Stimulated activated naive CD8-positive, alpha-beta T cell treated with anti-CD3 and anti-CD28 coated beads, Interleukin-15, Interleukin-2, amounts not matched to agents 100 ng/mL and 50 ng/mL, for 24 hours (primary cell): ENCODE results near the gene SPEM3.

ENCODE experiments used
- H3K27ac Mint-ChIP-seq: one replicate; pipeline ENCODE4 v1.8.0; 2021; ENCODE audit warnings: mild to moderate bottlenecking, mixed read lengths
- H3K27me3 Mint-ChIP-seq: one replicate; pipeline ENCODE4 v1.8.0; 2021; ENCODE audit warnings: mixed read lengths
- H3K36me3 Mint-ChIP-seq: one replicate; pipeline ENCODE4 v1.8.0; 2021; ENCODE audit warnings: low read depth, mixed read lengths
- H3K4me1 Mint-ChIP-seq: one replicate; pipeline ENCODE4 v1.8.0; 2021; ENCODE audit warnings: low read depth, mixed read lengths
- H3K4me3 Mint-ChIP-seq: one replicate; pipeline ENCODE4 v1.8.0; 2021; ENCODE audit warnings: mild to moderate bottlenecking, mixed read lengths
- H3K9me3 Mint-ChIP-seq: one replicate; pipeline ENCODE4 v1.8.0; 2021; ENCODE audit warnings: mixed read lengths

SPEM3 gene

DNA sequence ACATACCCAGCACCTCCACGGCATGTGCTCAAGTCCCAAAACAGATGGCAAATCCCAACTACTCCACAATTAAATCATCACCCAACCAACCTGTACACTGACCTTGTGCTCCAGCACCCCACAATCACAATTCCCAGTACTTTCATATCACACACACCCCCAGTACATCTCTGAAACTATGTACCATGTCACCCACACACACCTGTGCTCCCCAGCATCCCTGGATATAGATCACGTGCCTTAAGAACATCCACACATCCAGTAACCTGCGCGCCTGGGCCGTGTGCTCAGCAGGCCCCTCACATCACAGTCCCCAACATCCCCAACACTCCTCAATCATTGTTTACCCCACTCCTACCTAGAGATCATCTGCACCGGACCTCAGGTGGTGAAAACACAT, 18.9 kb upstream of the SPEM3 start:
- no peaks in the 10 kb centered on the region for H3K27me3 Mint-ChIP-seq
- H3K9me3 Mint-ChIP-seq, result no peaks in the 10 kb centered on the region
- H3K4me1 Mint-ChIP-seq, result peaks cover 5% of the 10 kb centered on the region
- no peak overlapping the region for H3K4me3 Mint-ChIP-seq
- H3K27ac Mint-ChIP-seq, result no peak overlapping the region
- H3K36me3 Mint-ChIP-seq, result peaks cover 4% of the 10 kb centered on the region

DNA sequence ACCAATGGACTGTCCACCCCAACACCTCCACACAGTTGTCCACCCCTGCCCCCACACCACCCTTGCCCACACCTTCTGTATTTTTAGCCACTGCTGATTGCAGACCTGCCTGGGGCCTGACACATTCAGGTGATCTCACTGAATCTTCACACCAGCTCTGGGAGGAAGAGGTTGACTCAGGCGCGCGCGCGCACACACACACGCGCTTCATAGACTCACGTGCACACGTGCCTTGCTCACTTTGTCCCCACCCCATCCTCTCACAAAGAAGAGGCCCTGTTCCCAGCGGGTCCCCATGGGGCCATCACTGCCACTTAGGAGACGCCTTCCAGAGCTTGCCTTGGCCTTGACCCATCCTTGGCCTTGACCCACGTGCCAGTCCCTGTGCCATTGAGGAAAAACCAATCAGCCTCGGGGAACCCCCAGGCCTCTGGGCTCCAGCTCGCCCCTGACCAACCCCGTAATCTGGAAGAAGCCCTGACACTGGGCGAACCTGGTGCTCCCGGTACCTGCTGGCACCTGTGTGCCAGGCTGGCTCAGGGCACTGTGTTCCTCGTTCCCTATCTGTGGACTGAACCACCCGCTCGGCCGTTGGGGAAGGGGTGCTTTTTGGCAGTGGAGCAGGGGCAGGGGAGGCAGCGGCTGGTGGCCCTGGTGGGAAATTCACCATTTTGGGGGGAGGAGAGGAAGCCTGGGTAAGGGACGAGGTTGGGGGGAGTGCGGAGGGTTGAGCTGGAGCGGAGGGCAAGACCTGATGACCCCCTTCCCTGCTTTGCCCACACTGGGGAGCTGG, 17.8 kb upstream of the SPEM3 start:
- Mint-ChIP-seq H3K4me1 (peaks cover 5% of the 10 kb centered on the region), H3K27ac (no peak overlapping the region), H3K36me3 (peaks cover 4% of the 10 kb centered on the region), H3K9me3 (no peaks in the 10 kb centered on the region), H3K4me3 (no peak overlapping the region), H3K27me3 (no peaks in the 10 kb centered on the region)

DNA sequence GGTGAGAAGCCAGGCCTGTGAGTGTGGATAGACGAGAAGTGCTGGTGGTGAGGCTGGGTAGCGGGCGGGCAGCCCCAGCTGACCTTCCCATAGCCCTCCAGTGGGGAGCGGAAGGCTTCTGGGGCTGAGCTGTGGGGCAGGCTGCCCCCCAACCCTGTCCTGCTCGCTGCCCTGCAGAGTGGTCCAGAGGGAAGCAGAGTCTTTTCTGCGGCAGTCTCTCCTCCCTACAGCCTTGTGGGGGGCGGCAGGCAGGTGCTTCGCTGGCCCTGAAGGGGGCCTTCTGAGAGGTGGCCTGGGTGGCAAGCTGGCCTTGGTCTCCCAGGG, 17.3 kb upstream of the SPEM3 start:
- H3K9me3 Mint-ChIP-seq, result no peaks in the 10 kb centered on the region
- no peak overlapping the region for H3K27ac Mint-ChIP-seq
- H3K36me3 Mint-ChIP-seq, result peaks cover 4% of the 10 kb centered on the region

DNA sequence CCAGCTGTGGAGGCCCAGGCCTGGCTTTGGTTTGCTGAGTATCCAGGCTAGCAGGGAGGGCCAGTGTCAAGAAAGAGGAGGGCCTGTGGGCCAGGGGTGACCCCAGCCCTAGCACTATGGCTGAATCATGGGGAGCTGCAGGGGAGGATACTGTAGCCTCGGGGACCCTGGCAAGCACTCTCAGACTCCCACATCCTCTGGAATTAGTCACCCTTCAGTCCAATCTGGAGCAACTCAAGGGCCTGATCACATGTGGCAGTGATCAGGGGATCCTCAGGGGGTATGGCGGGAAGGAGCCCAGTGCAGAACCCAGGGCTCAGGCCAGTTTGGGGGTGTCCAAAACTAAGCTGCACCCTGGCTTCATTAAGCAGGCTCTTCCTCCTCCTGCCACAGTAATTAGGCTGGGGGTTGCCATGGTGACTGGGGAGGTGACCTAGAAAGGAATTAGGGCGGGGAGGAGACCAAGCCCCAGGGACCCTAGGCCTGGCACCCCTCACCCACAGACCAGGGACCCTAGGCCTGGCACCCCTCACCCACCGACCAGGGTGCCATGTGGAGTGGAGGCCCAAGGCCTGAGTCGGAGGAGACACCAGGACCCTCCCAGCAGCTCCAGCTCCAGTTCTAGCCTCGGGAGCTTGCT, 15.2 kb upstream of the SPEM3 start:
- Mint-ChIP-seq H3K4me1 (no peaks in the 10 kb centered on the region), H3K27me3 (no peaks in the 10 kb centered on the region), H3K9me3 (no peaks in the 10 kb centered on the region), H3K27ac (no peak overlapping the region), H3K36me3 (peaks cover 4% of the 10 kb centered on the region), H3K4me3 (no peak overlapping the region)

More for the DNA sequence above, 17.3 kb upstream of the SPEM3 start:
- H3K4me3 Mint-ChIP-seq, result no peak overlapping the region
- H3K27me3 Mint-ChIP-seq, result no peaks in the 10 kb centered on the region
- H3K4me1 Mint-ChIP-seq, result peaks cover 5% of the 10 kb centered on the region

DNA sequence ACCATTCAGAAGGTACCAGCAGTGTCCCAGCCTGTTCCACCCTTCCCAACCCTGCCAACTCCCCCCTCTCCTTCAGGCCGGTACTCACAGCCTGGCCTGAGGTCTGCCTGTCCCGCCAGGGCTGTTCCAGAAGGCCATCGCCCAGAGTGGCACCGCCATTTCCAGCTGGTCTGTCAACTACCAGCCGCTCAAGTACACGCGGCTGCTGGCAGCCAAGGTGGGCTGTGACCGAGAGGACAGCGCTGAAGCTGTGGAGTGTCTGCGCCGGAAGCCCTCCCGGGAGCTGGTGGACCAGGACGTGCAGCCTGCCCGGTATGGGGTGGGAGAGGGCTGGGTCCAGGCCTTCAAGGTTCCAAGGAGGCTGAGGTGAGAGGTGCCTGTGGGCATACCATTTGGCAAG, 13.8 kb upstream of the SPEM3 start:
- Mint-ChIP-seq H3K4me1 (no peaks in the 10 kb centered on the region), H3K27me3 (no peaks in the 10 kb centered on the region), H3K4me3 (no peak overlapping the region), H3K27ac (no peak overlapping the region), H3K9me3 (no peaks in the 10 kb centered on the region), H3K36me3 (no peaks in the 10 kb centered on the region)

DNA sequence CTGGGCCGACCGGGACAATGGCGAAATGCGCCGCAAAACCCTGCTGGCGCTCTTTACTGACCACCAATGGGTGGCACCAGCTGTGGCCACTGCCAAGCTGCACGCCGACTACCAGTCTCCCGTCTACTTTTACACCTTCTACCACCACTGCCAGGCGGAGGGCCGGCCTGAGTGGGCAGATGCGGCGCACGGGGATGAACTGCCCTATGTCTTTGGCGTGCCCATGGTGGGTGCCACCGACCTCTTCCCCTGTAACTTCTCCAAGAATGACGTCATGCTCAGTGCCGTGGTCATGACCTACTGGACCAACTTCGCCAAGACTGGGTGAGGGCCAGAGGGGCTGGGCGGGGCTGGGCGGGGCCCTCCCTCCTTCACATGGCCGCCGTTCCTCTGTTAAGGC, 12.9 kb upstream of the SPEM3 start:
- Mint-ChIP-seq H3K4me1 (no peaks in the 10 kb centered on the region), H3K9me3 (no peaks in the 10 kb centered on the region), H3K27ac (no peak overlapping the region), H3K27me3 (no peaks in the 10 kb centered on the region), H3K36me3 (no peaks in the 10 kb centered on the region), H3K4me3 (no peak overlapping the region)

DNA sequence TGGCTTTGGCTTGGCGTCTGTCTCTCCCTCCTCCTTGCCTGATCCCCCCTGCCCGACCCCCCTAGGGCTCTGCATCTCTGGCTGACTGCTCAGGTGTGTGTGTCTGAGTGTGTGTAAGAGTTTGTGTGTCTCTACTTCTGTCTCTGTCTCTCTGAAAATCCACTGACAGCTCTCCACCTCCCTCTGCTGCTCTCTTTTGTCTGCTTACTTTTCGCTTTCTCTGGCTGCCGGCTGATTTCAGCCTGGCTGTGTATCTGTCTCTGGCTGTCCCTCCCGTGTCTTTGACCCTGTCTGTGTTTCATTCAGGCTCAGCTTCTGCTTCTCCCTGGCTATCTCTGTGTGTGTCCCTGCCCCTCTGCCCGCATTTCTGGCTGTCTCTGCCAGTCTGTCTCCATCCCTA, 12.3 kb upstream of the SPEM3 start:
- Mint-ChIP-seq H3K4me1 (no peaks in the 10 kb centered on the region), H3K27ac (no peak overlapping the region)

DNA sequence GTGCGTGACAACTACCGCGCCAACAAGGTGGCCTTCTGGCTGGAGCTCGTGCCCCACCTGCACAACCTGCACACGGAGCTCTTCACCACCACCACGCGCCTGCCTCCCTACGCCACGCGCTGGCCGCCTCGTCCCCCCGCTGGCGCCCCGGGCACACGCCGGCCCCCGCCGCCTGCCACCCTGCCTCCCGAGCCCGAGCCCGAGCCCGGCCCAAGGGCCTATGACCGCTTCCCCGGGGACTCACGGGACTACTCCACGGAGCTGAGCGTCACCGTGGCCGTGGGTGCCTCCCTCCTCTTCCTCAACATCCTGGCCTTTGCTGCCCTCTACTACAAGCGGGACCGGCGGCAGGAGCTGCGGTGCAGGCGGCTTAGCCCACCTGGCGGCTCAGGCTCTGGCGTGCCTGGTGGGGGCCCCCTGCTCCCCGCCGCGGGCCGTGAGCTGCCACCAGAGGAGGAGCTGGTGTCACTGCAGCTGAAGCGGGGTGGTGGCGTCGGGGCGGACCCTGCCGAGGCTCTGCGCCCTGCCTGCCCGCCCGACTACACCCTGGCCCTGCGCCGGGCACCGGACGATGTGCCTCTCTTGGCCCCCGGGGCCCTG, 11.5 kb upstream of the SPEM3 start:
- Mint-ChIP-seq H3K4me1 (no peaks in the 10 kb centered on the region), H3K4me3 (no peak overlapping the region), H3K9me3 (no peaks in the 10 kb centered on the region), H3K27ac (no peak overlapping the region), H3K27me3 (no peaks in the 10 kb centered on the region), H3K36me3 (no peaks in the 10 kb centered on the region)

More for the DNA sequence above, 12.3 kb upstream of the SPEM3 start:
- H3K9me3 Mint-ChIP-seq, result no peaks in the 10 kb centered on the region
- H3K27me3 Mint-ChIP-seq, result no peaks in the 10 kb centered on the region
- no peaks in the 10 kb centered on the region for H3K36me3 Mint-ChIP-seq
- no peak overlapping the region for H3K4me3 Mint-ChIP-seq

DNA sequence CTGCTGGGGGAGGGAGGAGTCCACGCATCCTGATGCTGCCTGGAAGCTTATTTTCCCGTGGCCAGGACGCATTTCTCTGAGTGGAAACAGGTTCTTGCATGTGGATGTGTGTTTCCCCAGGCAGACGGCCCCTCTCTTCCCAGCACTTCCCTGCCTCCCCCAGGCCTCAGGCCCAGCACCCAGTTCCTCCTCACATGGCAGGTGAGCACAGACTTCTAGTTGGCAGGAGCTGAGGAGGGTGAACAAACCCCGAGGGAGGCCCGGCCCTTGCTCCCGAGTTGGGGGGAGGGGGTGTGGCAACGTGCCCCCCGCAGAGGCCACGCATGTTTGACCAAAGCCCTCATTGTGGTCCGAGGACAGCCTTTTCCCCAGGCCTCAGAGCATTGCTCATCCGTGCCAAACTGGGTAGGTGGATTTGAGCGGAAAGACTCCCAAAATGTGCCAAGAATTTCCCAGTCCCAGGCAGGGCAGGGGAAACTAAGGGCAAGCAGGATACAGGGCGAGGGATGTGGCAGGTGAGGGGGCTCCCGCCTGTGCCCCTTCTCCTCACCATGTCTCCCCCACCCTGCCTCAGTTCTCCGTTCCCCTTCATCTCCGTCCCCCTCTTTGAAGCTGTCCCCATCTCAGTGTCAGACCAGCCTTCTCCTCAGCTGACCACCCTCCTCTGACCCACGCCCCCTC, 10.0 kb upstream of the SPEM3 start:
- no peaks in the 10 kb centered on the region for H3K27me3 Mint-ChIP-seq
- H3K36me3 Mint-ChIP-seq, result no peaks in the 10 kb centered on the region
- no peak overlapping the region for H3K4me3 Mint-ChIP-seq
- no peak overlapping the region for H3K27ac Mint-ChIP-seq
- H3K4me1 Mint-ChIP-seq, result no peaks in the 10 kb centered on the region
- no peaks in the 10 kb centered on the region for H3K9me3 Mint-ChIP-seq

DNA sequence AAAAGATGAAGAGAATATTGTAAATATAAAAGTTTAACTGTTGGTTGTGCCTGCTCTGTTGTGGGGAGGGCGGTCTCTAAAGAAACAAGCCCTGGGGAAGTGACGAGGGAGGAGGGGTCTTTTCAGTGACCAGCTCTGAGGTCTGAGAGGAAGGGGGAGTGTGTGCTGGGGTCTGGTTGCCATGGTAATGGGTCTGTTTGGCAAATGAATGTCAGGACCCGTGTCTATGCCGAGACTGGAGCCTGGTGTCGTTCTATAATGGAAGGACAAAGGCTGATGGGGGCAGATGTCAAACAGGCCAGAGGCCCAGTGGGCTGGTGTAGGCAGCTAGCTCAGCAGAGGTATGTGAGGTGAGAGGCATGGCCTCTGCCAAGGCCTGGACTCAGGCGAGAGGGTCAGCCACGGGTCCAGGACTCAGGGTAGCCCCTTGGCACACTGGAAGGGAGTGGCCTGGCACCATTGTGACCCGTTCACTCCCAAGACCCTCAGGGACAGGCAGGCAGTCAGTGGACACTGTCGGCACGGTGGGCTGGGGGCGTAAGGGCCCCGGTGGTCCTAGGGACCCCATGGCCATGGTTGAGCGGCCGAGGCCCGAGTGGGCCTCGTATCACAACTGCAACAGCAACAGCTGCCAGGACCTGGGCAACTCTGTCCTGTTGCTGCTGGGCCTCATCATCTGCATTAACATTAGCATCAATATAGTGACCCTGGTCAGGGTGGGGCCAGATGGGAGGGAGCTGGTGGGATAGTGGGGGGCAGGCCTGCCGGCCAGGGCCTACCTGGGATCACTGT, 8.6 kb upstream of the SPEM3 start, which contains the start of gene SPEM1:
Gene SPEM1, plus strand, starts transcription at position 506 of the 792 bp plus-strand sequence. Its CDS starts 61 bp downstream, at position 567.
- Mint-ChIP-seq H3K27me3 (no peaks in the 10 kb centered on the region), H3K9me3 (no peaks in the 10 kb centered on the region), H3K4me3 (no peak within 1 kb of the TSS), H3K27ac (no peak within 1 kb of the TSS), H3K4me1 (no peaks in the 10 kb centered on the region), H3K36me3 (no peaks in the 10 kb centered on the region)

DNA sequence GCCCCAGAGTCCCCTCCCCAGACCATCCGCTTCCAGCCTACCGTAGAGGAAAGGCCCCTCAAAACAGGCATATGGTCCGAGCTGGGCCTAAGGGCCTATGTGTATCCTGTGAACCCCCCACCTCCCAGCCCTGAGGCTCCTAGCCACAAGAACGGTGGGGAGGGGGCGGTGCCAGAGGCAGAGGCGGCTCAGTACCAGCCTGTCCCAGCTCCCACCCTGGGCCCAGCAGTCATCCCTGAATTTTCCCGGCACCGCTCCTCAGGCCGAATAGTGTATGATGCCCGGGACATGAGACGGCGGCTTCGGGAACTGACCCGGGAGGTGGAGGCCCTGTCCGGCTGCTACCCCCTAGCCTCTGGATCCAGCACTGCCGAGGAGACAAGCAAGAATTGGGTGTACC, 7.5 kb upstream of the SPEM3 start:
- Mint-ChIP-seq H3K4me1 (no peaks in the 10 kb centered on the region), H3K36me3 (no peaks in the 10 kb centered on the region), H3K9me3 (no peaks in the 10 kb centered on the region), H3K27ac (no peak overlapping the region), H3K27me3 (no peaks in the 10 kb centered on the region), H3K4me3 (no peak overlapping the region)

DNA sequence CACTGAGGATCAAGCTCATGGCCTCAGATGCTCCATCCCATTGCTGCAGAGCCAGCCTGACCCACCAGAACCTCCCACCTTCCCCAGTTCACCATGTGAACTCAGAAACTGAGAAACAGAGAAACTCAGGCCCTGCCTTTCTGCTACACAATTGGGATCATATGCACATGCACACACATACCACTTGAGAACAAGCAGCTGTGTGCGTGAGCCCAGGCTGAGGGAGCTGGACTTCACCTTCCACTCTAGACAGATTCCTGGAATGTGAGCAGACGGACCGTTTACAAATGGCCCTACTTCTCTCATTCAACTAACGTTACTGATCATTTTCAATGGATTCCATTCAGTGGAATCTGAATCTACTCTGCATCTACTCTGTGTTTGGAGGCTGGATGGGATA, 5.0 kb upstream of the SPEM3 start:
- no peaks in the 10 kb centered on the region for H3K27me3 Mint-ChIP-seq
- no peaks in the 10 kb centered on the region for H3K4me1 Mint-ChIP-seq
- H3K9me3 Mint-ChIP-seq, result no peaks in the 10 kb centered on the region
- H3K36me3 Mint-ChIP-seq, result no peaks in the 10 kb centered on the region
- no peak overlapping the region for H3K4me3 Mint-ChIP-seq
- no peak overlapping the region for H3K27ac Mint-ChIP-seq

DNA sequence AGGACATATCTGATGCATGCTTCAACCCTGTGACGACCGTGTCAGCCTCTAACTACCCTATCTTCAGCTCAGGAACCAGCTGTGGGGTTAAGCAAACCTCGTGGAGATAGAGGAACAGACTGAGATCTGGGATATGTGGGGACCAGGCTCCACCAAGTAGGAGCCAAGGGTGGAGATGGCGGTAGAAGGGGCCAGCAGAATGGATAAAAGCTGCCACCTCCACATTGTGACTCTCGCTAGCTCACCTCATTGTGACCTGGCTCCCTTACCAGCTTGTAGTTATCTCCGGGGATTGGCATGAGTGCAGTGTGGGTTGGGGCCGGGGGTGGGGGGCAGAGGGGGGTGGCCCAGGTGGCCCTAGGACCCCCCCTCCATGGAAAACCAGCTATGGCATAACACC, 3.3 kb upstream of the SPEM3 start, which contains the start of gene SPEM2:
Gene SPEM2, plus strand, starts transcription at position 301 of the 400 bp plus-strand sequence. Its CDS starts 73 bp downstream, at position 374.
- H3K27ac Mint-ChIP-seq, result peak within 1 kb of the TSS; percentile 0
- no peaks in the 10 kb centered on the region for H3K9me3 Mint-ChIP-seq
- H3K27me3 Mint-ChIP-seq, result no peaks in the 10 kb centered on the region
- H3K36me3 Mint-ChIP-seq, result no peaks in the 10 kb centered on the region
- no peak within 1 kb of the TSS for H3K4me3 Mint-ChIP-seq
- no peaks in the 10 kb centered on the region for H3K4me1 Mint-ChIP-seq

DNA sequence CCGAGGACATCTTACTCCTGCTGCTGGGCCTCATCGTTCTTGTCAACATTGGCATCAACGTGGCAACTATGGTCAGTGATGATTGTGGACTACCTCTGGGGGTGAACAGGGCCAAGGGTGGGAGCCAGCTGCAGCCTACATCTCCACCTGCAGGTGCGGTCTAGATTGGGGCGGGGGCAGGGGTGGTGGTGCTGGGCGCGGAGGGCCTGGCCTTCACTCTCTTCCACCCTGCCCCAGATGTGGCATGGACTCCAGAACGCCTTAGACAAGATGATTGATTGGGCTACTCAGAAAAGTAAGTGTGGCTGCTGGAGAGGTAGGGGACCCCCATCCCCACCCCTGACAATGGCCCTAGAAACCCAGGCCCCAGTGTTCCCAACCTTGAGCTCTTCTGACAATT, 2.9 kb upstream of the SPEM3 start:
- Mint-ChIP-seq H3K36me3 (no peaks in the 10 kb centered on the region), H3K4me3 (no peak overlapping the region), H3K27ac (no peak overlapping the region), H3K4me1 (no peaks in the 10 kb centered on the region), H3K9me3 (no peaks in the 10 kb centered on the region), H3K27me3 (no peaks in the 10 kb centered on the region)
